Chondrocyte (in vitro differentiated cells): ENCODE data around the gene ZNF148. TPM values are rescaled to one million over a fixed set of nuclear protein-coding genes. Genes with fewer than 3 reads are reported as not detected.

Experiments used
- DNase-seq: peaks from one replicate; pipeline ENCODE4 v3.0.0; 2021; ENCODE audit warnings: mixed read lengths, low spot score
- H3K27ac Mint-ChIP-seq: one replicate; pipeline ENCODE4 v1.8.0; 2021; ENCODE audit warnings: mild to moderate bottlenecking, moderate library complexity, mixed read lengths; ENCODE audit not compliant: unreplicated experiment
- H3K27me3 Mint-ChIP-seq: 2 replicates; pipeline ENCODE4 v1.8.0; 2021; ENCODE audit warnings: low read depth, mixed read lengths
- H3K36me3 Mint-ChIP-seq: 2 replicates; pipeline ENCODE4 v1.8.0; 2021; ENCODE audit warnings: low read depth, mixed read lengths
- H3K4me1 Mint-ChIP-seq: 2 replicates; pipeline ENCODE4 v1.8.0; 2021; ENCODE audit warnings: low read depth, mild to moderate bottlenecking, mixed read lengths
- H3K4me3 Mint-ChIP-seq: one replicate; pipeline ENCODE4 v1.8.0; 2021; ENCODE audit warnings: mild to moderate bottlenecking, moderate library complexity, mixed read lengths; ENCODE audit not compliant: unreplicated experiment
- H3K9me3 Mint-ChIP-seq: 2 replicates; pipeline ENCODE4 v1.8.0; 2021; ENCODE audit warnings: low read depth, mixed read lengths
- CTCF ChIP-seq: fragments of 200-600 bp; sonication (generic); IDR thresholded peaks from 2 replicates; pipeline ENCODE4 v1.5.0; 2021; ENCODE audit warnings: antibody characterized with exemption, mild to moderate bottlenecking, moderate library complexity
- total RNA-seq: library from RNA; stranded (reverse); gene quantifications from 3 replicates; pipeline ENCODE4 v1.2.1, GENCODE V29; 2021

ZNF148 gene
- total RNA-seq, 1 donor from 2014 or later, result 45.9 TPM

DNA sequence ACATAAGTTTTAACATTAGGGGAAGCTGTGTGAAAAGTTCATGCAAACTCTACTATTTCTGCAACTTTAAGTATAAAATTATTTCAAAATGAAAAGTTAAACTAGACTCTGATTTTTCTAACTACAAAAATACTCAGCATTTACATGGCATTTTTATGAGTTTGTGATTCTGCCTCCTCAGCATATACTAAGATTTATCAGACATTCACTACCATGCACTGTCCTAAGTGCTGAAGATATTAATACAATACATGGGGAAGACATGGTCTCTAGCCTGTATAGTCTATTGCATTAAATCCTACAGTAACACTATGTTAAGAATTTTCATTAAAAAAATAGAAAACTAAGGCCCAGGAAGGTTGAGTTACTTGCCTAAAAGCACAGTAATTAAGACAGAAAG is 80.7 kb downstream of the ZNF148 start:
- DNase-seq, result no peak
- Mint-ChIP-seq H3K4me3 (no peak overlapping the region), H3K27me3 (no peaks in the 10 kb centered on the region), H3K36me3 (peaks cover 1% of the 10 kb centered on the region), H3K9me3 (no peaks in the 10 kb centered on the region), H3K4me1 (peaks cover 24% of the 10 kb centered on the region), H3K27ac (no peak overlapping the region)
- TF ChIP-seq CTCF, result no peak

GRCh38 chr3:125292015-125292414 is 83.1 kb downstream of the ZNF148 start:
- DNase-seq, result no peak
- Mint-ChIP-seq H3K27me3 (no peaks in the 10 kb centered on the region), H3K4me3 (no peak overlapping the region), H3K27ac (no peak overlapping the region), H3K4me1 (peaks cover 26% of the 10 kb centered on the region), H3K36me3 (peaks cover 5% of the 10 kb centered on the region), H3K9me3 (no peaks in the 10 kb centered on the region)
- no peak for TF ChIP-seq CTCF

- DNase-seq, result no peak
- no peak for TF ChIP-seq CTCF
- Mint-ChIP-seq H3K27ac (peak overlapping the region; percentile 11), H3K36me3 (peaks cover 6% of the 10 kb centered on the region), H3K4me3 (no peak overlapping the region), H3K9me3 (no peaks in the 10 kb centered on the region), H3K4me1 (peaks cover 26% of the 10 kb centered on the region), H3K27me3 (no peaks in the 10 kb centered on the region)
Observed at GRCh38 chr3:125289429-125289981, 85.6 kb downstream of the ZNF148 start.

GRCh38 chr3:125287248-125287647 is 87.9 kb downstream of the ZNF148 start:
- Mint-ChIP-seq H3K27me3 (no peaks in the 10 kb centered on the region), H3K36me3 (peaks cover 4% of the 10 kb centered on the region), H3K4me3 (no peak overlapping the region), H3K27ac (no peak overlapping the region), H3K9me3 (no peaks in the 10 kb centered on the region), H3K4me1 (peaks cover 38% of the 10 kb centered on the region)
- TF ChIP-seq CTCF, result no peak
- no peak for DNase-seq

DNA sequence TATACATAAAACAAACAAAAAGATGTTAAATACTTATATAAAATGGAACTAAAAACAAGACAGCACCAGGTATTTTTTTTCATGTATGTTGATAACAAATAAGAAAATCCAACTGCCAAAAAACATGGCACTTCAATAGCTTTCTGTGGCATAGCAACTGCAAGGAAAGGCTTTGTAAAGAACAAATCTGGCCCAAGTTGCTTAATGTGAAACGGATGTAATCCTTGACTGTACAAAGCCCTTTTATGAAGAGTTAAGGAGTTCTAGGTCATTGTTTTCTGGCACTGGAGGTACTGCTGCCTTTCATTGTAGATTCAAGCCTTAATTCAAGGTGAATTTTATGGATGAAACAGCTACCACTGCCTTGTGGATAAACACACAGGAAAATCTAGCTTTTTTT is 93.7 kb downstream of the ZNF148 start:
- H3K9me3 Mint-ChIP-seq, result no peaks in the 10 kb centered on the region
- DNase-seq, result no peak
- no peak overlapping the region for H3K27ac Mint-ChIP-seq
- peaks cover 4% of the 10 kb centered on the region for H3K36me3 Mint-ChIP-seq
- no peaks in the 10 kb centered on the region for H3K27me3 Mint-ChIP-seq
- H3K4me1 Mint-ChIP-seq, result peaks cover 35% of the 10 kb centered on the region
- H3K4me3 Mint-ChIP-seq, result no peak overlapping the region
- TF ChIP-seq CTCF, result no peak
